ENCODE measurements around the gene PIGN.

GRCh38 chr18:62144338-62144737, 42.5 kb downstream of the PIGN start:
- TF ChIP-seq CTCF (IDR thresholded peaks at IDR 0.05) (no peak), POLR2A (IDR thresholded peaks at IDR 0.05) (no peak)

Measured in breast epithelium (tissue), 3 donors.